NB4 (cell line): ENCODE data around the gene FOXL1.

ENCODE experiments used
- DNase-seq: peaks from one replicate; pipeline ENCODE4 v3.0.0; 2010; ENCODE audit warnings: low read depth
- H3K4me3 ChIP-seq: one replicate; pipeline ENCODE4 v1.5.1; 2011; ENCODE audit warnings: mild to moderate bottlenecking, low read depth, low read length, moderate library complexity
- MYC ChIP-seq: IDR thresholded peaks from 2 replicates; pipeline ENCODE4 v1.6.1; 2011; ENCODE audit warnings: low read depth, low read length
- POLR2A ChIP-seq: IDR thresholded peaks from 2 replicates; pipeline ENCODE4 v1.6.1; 2011; ENCODE audit warnings: mild to moderate bottlenecking; ENCODE audit not compliant: insufficient read length; ENCODE audit errors: extremely low read depth
- TF ChIP-seq, protein P1 (sequence below): IDR thresholded peaks from one replicate; pipeline ENCODE4 v1.5.1; 2012; ENCODE audit warnings: low read depth, low read length
- TF ChIP-seq, protein P2 (sequence below): IDR thresholded peaks from 2 replicates; pipeline ENCODE4 v1.6.1; 2011; ENCODE audit warnings: low read depth, low read length

The FOXL1 gene

DNA sequence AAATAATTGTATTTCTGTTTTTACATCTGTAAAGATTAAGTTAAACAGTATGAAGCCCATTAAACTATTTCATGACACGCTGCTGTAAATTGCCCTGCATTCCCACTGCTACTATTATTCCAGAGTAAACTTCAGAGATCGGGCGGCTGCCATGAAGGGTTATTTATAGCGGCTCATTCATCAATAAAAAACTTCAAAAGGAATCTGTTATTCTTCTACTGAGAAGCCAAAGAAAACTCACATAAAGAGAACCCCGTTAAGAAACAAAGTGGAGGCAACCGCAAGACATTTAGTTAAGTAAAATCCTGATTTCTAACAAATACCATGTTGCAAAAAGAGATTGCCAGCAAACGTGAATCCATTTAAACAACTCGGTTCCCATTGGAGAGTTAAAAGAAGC, 16.4 kb downstream of the FOXL1 start:
- TF ChIP-seq POLR2A = no peak
- no peak for TF ChIP-seq MYC
- TF ChIP-seq, protein P1, sequence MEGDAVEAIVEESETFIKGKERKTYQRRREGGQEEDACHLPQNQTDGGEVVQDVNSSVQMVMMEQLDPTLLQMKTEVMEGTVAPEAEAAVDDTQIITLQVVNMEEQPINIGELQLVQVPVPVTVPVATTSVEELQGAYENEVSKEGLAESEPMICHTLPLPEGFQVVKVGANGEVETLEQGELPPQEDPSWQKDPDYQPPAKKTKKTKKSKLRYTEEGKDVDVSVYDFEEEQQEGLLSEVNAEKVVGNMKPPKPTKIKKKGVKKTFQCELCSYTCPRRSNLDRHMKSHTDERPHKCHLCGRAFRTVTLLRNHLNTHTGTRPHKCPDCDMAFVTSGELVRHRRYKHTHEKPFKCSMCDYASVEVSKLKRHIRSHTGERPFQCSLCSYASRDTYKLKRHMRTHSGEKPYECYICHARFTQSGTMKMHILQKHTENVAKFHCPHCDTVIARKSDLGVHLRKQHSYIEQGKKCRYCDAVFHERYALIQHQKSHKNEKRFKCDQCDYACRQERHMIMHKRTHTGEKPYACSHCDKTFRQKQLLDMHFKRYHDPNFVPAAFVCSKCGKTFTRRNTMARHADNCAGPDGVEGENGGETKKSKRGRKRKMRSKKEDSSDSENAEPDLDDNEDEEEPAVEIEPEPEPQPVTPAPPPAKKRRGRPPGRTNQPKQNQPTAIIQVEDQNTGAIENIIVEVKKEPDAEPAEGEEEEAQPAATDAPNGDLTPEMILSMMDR = no peak
- TF ChIP-seq, protein P2, sequence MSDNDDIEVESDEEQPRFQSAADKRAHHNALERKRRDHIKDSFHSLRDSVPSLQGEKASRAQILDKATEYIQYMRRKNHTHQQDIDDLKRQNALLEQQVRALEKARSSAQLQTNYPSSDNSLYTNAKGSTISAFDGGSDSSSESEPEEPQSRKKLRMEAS = no peak
- DNase-seq = no peak
- no peak overlapping the region for H3K4me3 ChIP-seq

DNA sequence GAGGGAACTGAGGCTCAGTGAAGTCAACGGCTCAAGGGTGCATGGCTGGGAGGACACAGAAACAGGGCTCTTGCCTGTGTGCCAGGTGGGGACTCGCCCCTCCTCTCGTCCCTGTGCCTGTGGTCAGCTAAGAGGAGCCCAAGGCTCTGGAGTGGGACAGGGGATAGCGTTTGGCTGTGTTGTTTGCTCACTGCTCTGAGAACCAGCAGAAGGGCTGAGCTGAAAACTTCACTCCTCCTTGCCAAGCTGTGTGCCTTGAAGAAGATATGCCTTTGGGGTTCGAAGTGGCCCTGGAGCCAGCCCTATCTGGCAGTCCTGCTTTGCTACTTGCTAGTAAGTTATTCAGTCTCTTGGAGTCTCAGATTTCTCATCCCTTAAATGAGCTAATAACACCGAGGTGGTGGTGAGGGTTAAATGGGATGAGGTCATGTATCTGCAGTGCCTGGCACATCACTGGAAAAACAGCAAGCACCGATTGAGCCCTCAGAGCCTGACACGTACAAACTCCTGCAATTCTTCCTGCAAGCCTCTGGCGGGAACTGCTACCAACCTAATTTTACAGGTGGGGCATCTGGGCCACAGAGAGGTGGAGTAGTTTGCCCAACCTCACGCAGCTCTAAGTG, 17.7 kb downstream of the FOXL1 start:
- no peak overlapping the region for H3K4me3 ChIP-seq
- DNase-seq = no peak
- TF ChIP-seq MYC (no peak), POLR2A (no peak)
- TF ChIP-seq, protein P1 = no peak
- TF ChIP-seq, protein P2 = no peak

DNA sequence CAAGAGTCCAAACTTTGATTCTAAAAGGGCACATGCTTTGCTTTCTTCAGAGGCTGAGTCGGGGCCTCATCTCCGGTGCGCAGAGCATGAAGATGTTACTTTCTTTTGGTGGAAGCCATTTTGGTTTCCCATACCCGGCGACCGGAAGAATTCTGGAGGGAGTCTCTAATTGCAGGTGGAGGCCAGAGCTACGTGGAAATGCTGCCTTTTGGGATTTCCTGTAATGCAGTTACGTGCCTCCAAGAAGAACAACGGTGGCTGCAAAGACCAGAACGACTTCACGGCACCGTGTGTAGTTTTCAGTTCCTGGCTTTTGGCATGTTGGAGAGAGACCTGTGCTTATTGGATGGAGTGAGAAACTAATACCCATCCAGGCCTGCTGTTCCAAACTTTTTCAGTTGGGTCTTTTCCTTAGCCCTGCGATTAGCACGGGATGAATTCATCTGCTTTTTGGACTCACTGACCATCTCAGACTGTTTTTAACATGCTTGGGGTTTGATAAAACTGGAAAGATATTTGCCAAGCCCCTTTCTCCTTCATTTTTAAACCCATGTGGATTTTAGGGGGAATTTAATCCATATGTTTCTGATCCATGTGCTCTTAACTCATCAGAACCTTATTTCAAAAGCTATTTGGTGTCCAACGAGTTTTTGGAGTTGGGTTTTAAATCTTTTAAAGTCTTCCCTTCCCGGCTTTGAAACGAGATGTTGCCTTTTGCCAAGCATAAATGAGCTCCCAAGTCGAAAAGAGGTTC, 19.0 kb downstream of the FOXL1 start:
- TF ChIP-seq, protein P2 = no peak
- TF ChIP-seq POLR2A = no peak
- no peak for TF ChIP-seq MYC
- TF ChIP-seq, protein P1 = no peak
- no peak overlapping the region for H3K4me3 ChIP-seq
- DNase-seq = no peak

DNA sequence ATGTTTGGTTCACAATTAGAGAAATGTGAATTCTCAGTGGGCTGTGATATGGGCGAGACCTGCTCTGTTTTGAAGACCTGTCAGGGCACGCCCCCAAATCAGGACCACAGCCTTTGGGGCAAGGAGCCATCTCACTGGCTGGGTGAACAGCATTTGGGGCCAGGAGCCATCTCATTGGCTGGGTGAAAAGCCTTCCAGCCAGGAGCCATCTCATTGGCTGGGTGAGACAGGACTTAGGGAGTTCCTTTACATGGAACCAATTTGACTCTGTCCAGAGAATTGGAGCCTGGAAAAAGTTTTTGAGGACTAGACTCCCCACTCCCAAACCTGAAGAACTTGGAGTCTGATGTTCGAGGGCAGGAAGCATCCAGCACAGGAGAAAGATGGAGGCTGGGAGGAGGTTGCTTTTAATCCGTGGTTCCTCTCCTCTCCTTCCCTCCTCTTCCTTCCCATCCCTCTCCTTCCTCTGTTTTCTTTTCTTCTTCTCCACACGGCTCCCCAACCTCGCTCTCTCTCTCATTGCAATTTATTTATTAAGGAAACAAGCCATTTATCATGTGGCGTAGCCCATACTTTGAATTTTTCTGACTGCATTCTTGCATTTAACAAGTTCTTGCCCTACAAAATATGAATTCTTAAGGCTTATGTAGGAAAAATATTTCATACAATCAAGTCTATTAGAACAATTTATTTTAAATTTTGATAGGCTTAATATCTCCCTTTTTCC, 19.7 kb downstream of the FOXL1 start:
- no peak for DNase-seq
- H3K4me3 ChIP-seq = no peak overlapping the region
- TF ChIP-seq POLR2A = no peak
- TF ChIP-seq, protein P2 = no peak

DNA sequence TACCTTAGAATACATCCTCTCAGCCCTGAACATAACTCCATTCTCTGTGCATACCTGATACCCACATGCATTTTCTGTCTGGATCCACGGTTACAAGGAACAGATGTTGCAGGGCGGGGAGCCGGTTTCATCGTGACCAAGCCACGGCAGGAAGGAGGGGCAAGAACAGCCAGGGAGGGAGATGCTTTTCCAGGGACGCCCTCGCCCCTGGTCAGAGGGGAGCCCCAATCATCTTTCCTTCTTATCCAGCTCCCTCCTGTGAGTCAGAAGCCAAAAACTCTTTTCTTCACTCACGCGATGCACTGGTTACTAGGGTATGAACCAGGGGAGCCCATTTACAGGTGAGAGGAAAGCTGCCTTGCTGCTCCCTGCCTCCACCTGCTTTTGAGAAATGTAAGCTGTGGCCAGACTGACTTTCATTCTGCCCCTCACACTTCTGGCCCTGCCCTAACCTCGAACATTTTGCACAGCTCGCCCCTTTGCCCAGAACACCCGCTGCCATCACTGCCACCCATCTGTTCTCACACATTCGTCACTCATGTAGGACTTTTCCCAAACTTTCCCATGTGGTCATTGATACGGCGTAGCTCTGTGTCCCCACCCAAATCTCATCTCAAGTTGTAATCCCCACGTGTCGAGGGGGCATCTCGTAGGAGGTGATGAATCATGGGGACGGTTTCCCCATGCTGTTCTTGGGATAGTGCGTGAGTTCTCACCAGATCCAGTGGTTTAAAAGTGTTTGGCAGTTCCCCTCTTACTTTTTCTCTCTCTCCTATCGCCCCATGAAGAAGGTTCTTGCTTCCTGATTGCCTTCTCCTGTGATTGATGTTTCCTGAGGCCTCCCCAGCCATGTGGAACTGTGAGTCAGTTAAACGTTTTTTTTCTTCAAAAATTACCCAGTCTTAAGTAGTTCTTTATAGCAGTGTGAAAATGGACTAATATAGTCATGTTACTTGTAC, 20.5 kb downstream of the FOXL1 start:
- no peak overlapping the region for H3K4me3 ChIP-seq
- no peak for DNase-seq
- TF ChIP-seq MYC (no peak), POLR2A (no peak)
- TF ChIP-seq, protein P2 = no peak
- TF ChIP-seq, protein P1 = no peak
